HEK293T (cell line): ENCODE data around the gene FBXL17.

Experiments used
- BHLHE40 ChIP-seq: fragments of 450-650 bp; IDR thresholded peaks from 2 replicates; pipeline ENCODE4 v1.6.1; 2016; ENCODE audit warnings: mild to moderate bottlenecking, moderate library complexity, borderline replicate concordance
- FOXK2 ChIP-seq: fragments of 450-650 bp; IDR thresholded peaks from 2 replicates; pipeline ENCODE4 v1.6.1; 2016; ENCODE audit warnings: mild to moderate bottlenecking
- SP1 ChIP-seq: fragments of 450-650 bp; IDR thresholded peaks from 2 replicates; pipeline ENCODE4 v1.6.1; 2017

DNA sequence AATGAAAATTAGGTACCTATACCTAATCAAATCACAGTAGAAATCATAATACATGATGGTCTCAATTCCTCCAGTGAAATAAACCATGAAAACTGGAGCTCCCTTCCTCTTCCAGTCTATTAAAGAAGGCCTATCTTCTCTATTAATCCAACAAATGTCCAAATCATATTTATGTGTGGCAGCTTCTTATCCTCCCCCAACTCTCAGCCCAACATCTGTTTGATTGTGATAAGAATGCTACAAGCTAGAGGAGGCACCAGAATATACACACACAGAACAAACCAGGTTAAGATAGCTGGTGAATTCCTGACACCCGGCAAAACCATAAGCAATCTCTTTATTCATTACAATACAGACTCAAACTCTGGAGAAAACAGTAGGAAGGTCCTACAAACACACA lies 110.8 kb downstream of the FBXL17 start:
- TF ChIP-seq FOXK2 (no peak), BHLHE40 (no peak), SP1 (no peak)
